HAP-1 (cell line): ENCODE results near the gene KRT71.

Experiments used
- DNase-seq, 2 experiments: peaks; one replicate each; pipeline ENCODE4 v3.0.0-alpha.2; 2016 to 2020; ENCODE audit warnings: low spot score in 2 of 2
- H3K27me3 ChIP-seq: fragments of 250-450 bp; sonication (Bioruptor Pico); 2 replicates; pipeline ENCODE4 v1.5.1; 2020; ENCODE audit warnings: low read depth, mild to moderate bottlenecking, moderate library complexity
- H3K36me3 ChIP-seq: fragments of 250-450 bp; sonication (Bioruptor Pico); replicated peaks from 2 replicates; pipeline ENCODE4 v1.5.1; 2020; ENCODE audit warnings: mild to moderate bottlenecking
- H3K4me1 ChIP-seq: fragments of 250-450 bp; sonication (Bioruptor Pico); 2 replicates; pipeline ENCODE4 v1.5.1; 2020; ENCODE audit warnings: mild to moderate bottlenecking
- H3K4me3 ChIP-seq: fragments of 250-450 bp; sonication (Bioruptor Pico); 2 replicates; pipeline ENCODE4 v1.5.1; 2020; ENCODE audit warnings: mild to moderate bottlenecking, moderate library complexity
- H3K9me3 ChIP-seq: fragments of 250-450 bp; sonication (Bioruptor Pico); 2 replicates; pipeline ENCODE4 v1.5.1; 2020; ENCODE audit warnings: mild to moderate bottlenecking, moderate library complexity
- in situ Hi-C: fragments of 300-500 bp; cut with MboI; formaldehyde crosslinking; loops from 3 replicates; pipeline ENCODE4 v1.14.3; 2020; ENCODE audit warnings: low sequenced_read_pairs, inconsistent platforms, mixed read lengths

KRT71 gene

DNA sequence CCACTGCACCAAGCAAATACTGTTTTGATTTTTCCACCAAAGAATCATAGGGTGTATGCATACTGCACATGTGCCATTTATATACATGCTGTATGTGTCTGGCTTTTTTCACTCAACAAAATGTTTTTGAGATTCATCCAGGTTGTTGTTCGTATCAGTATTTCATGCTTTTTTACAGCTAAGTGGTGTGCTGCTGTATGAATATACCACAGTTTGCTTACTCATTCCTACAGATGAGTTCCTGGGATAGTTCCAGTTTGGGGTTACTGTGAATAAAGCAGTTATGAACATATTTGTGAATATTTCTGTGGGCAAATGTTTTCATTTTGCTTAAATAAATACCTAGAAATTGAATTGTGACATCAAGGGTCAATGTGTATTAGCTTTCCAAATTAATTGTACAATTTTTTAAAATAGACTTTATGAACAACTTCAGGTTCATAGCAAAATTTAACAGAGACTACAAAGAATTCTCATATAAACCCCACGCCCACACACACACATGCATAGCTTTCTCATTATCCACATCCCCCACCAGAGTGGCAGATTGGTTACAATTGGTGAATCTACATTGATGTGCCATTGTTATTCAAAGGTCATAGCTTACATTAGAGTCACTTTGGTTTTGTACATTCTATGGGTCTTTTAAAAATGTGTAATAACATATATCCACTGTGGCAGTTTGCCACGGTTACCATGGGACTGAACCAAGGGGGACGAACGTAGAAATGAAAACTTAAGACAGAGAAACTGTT is 53.0 kb downstream of the KRT71 start:
- in situ Hi-C loops = no loop called here
- no peaks in the 10 kb centered on the region for H3K4me1 ChIP-seq
- DNase-seq = no peak
- no peak overlapping the region for H3K4me3 ChIP-seq
- H3K27me3 ChIP-seq = peaks cover 4% of the 10 kb centered on the region
- no peaks in the 10 kb centered on the region for H3K36me3 ChIP-seq
- no peaks in the 10 kb centered on the region for H3K9me3 ChIP-seq

DNA sequence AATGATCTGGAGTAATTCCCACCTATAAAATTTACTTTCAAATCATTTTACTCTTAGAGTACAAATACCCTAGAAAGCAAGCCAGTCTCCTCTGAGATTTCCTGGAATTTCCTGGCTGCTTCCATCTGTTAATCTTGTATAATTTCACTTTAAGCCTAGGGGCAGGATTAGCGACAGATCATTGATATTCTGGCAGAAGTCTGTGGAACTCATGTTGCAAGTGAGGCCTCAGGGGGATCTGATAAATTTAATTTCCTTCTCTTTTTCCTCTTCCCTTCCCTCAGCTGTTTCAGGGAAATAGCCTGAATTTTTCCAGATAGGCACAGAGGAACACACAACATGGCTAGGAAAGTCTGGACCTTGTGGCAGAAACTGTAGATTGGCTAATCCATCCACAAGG is 54.0 kb downstream of the KRT71 start:
- Histone ChIP-seq H3K4me3 (no peak overlapping the region), H3K27me3 (peaks cover 6% of the 10 kb centered on the region), H3K9me3 (no peaks in the 10 kb centered on the region), H3K36me3 (no peaks in the 10 kb centered on the region), H3K4me1 (no peaks in the 10 kb centered on the region)
- DNase-seq = no peak
- in situ Hi-C loops = no loop called here

DNA sequence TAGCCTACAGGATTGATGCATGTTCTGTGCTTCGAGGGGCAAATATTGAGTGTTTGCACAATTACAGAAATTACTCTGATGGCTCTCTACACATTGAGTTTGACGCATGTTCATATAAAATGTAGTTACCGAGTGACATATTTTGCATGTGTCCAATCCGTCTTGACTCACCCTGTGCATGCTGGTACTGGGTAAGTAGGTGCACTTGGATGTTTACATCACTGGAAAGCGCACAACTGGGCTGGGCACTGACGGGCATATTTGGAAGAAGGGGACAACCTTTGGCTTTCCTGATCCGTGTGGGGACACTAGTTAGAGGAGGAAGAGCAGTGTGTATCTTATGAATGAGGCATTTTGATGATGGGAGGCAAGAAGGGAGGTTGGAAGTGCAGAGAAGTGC is 55.0 kb downstream of the KRT71 start:
- in situ Hi-C loops = no loop called here
- no peak overlapping the region for H3K4me3 ChIP-seq
- no peaks in the 10 kb centered on the region for H3K36me3 ChIP-seq
- no peak for DNase-seq
- no peaks in the 10 kb centered on the region for H3K9me3 ChIP-seq
- no peaks in the 10 kb centered on the region for H3K4me1 ChIP-seq
- H3K27me3 ChIP-seq = peaks cover 7% of the 10 kb centered on the region

DNA sequence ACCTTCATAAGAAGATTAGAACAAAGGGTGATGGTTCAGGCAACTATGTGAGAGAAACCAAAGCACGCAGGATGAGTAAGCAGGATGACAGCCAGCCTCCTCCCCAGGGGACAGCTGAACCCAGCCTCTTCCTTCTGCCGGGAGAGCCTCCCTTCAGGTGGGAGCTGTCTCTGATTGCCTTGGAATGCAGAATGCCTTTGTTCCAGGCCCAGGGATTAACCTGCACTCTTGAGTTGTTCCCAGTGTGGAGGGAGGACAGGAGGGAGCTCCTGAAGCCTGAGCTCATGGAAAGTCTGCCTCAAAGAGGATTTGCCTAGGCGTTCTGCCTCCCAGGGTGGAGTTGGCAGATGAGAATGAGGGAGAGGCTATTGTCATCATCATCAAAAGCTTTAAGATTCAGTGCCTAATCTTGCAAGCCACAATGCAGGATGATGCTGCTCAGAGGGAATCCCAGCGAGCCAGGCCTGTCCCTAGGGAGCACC is 56.3 kb downstream of the KRT71 start:
- in situ Hi-C loops = no loop called here
- peaks cover 7% of the 10 kb centered on the region for H3K27me3 ChIP-seq
- DNase-seq = no peak
- H3K36me3 ChIP-seq = no peaks in the 10 kb centered on the region
- H3K9me3 ChIP-seq = no peaks in the 10 kb centered on the region
- H3K4me3 ChIP-seq = no peak overlapping the region
- no peaks in the 10 kb centered on the region for H3K4me1 ChIP-seq

DNA sequence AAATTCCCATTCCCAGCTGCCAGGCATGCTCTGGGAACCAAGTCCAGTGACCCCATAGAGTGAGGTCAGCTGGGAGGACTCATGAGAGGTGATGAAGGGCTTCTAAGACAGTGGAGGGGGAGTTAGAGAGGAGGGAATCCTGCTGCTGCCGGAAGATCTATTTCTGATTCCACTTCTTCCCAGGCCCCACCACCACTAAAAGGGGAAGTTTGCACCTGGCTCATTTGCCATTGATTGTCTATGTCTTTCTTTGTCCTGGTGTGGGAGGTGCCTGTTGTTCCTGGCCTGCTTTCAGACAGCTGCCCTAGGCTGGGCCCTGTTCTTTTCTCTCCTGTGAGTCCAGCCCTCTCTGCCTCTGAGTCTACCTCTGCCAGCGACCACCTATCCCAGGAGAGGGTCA is 56.9 kb downstream of the KRT71 start:
- in situ Hi-C loops = no loop called here
- H3K27me3 ChIP-seq = peaks cover 7% of the 10 kb centered on the region
- H3K36me3 ChIP-seq = no peaks in the 10 kb centered on the region
- H3K4me1 ChIP-seq = no peaks in the 10 kb centered on the region
- H3K4me3 ChIP-seq = no peak overlapping the region
- H3K9me3 ChIP-seq = no peaks in the 10 kb centered on the region
- no peak for DNase-seq

DNA sequence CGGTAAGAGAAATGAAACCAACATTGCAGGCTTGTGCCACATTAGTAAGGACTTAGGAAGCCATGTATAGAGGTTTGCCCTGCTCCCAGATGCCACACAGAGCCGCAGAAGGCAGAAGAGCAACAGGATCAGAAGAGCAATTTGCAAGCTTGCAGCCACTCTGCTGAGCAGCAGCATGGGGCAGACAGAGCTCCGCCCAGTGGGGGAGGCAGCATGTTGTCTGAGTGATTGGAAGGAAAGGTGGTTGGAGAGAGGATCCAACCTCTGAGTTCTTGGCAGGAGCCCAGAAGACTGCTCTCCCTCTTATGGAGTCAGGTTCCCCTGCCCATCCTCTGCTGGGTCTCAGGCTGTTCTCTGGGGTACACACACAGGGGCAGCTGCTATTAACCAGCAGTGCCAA is 57.6 kb downstream of the KRT71 start:
- H3K27me3 ChIP-seq = peaks cover 7% of the 10 kb centered on the region
- in situ Hi-C loops = no loop called here
- no peak for DNase-seq
- no peak overlapping the region for H3K4me3 ChIP-seq
- no peaks in the 10 kb centered on the region for H3K4me1 ChIP-seq
- no peaks in the 10 kb centered on the region for H3K9me3 ChIP-seq
- no peaks in the 10 kb centered on the region for H3K36me3 ChIP-seq

DNA sequence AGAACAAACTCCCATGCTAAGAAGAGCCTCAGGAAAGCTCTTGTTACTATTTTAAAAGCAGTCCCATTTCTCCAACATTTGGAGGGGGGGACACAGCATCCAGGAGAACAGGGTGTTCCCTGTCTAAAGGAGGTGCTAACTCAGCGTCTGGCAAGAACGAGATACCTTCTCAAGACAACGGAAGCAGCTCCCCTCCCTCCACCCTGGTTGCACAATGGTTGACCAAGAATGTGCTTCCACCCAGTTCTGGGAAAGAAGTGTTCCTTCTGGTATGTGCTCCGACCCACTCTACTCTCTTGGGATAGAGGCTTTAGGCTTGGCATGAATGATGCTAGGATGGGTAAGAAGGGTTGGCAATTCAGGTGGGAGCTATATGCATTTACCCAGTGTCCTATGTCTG is 58.4 kb downstream of the KRT71 start:
- no peak for DNase-seq
- in situ Hi-C loops = no loop called here
- H3K9me3 ChIP-seq = no peaks in the 10 kb centered on the region
- H3K4me3 ChIP-seq = no peak overlapping the region
- H3K4me1 ChIP-seq = no peaks in the 10 kb centered on the region
- peaks cover 7% of the 10 kb centered on the region for H3K27me3 ChIP-seq
- no peaks in the 10 kb centered on the region for H3K36me3 ChIP-seq

DNA sequence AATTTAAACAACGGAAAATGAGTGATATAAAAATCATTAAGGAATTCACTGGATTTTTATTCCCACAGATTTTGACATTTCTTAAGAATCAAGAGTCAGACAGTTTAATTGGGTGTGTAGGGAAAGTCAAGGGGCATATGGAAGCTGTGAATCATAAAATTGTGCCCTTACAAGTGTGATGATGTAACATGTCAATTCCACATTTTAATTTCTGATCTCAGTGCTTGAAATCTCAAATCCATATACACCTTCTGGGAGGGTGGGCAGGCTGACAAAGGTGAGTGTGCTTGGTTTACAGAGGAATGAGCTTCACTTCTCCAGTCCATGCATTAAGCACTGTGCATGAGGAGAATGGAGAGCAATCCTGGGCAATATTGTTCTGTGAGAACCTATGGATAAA is 58.8 kb downstream of the KRT71 start:
- in situ Hi-C loops = no loop called here
- H3K4me1 ChIP-seq = no peaks in the 10 kb centered on the region
- no peaks in the 10 kb centered on the region for H3K9me3 ChIP-seq
- H3K36me3 ChIP-seq = no peaks in the 10 kb centered on the region
- peaks cover 7% of the 10 kb centered on the region for H3K27me3 ChIP-seq
- DNase-seq = no peak
- H3K4me3 ChIP-seq = no peak overlapping the region
